Esophagus squamous epithelium (tissue), 5 donors: Measurements from ENCODE around the gene AGBL5. TPM values are rescaled to one million over a fixed set of nuclear protein-coding genes. Genes with fewer than 3 reads are reported as not detected.
A peak's percentile ranks its signal among the peaks of the same experiment; 100 is the strongest.

Source experiments
- DNase-seq: peaks from one replicate; lab custom pipeline; 2025; lab: John Stamatoyannopoulos, UW
- H3K27ac ChIP-seq, 4 donors: fragments of 200-600 bp; sonication (generic); one replicate each; pipeline ENCODE4 v1.5.1; 2016 to 2019; ENCODE audit warnings: mild to moderate bottlenecking in 1 of 4
- H3K27me3 ChIP-seq, 4 donors: fragments of 200-600 bp; sonication (generic); 1 replicate in 3 of 4; 2 replicates in 1 of 4; pipeline versions ENCODE4 v1.5.1 to v1.6.0; 2017 to 2021; ENCODE audit warnings: antibody characterized with exemption in 1 of 4
- H3K36me3 ChIP-seq, 3 donors: fragments of 200-600 bp; sonication (generic); one replicate each; pipeline ENCODE4 v1.5.1; 2016 to 2019
- H3K4me1 ChIP-seq, 3 donors: fragments of 200-600 bp; sonication (generic); one replicate each; pipeline ENCODE4 v1.5.1; 2017 to 2019
- H3K4me3 ChIP-seq, 4 donors: fragments of 200-600 bp; sonication (generic); 1 replicate in 3 of 4; 2 replicates in 1 of 4; pipeline ENCODE4 v1.5.1; 2016 to 2019; ENCODE audit warnings: mild to moderate bottlenecking in 2 of 4, moderate library complexity in 1 of 4
- H3K9me3 ChIP-seq, 3 donors: fragments of 200-600 bp; sonication (generic); one replicate each; pipeline ENCODE4 v1.5.1; 2016 to 2019
- POLR2A ChIP-seq, 4 donors: fragments of 450-650 bp; IDR thresholded peaks; one replicate each; pipeline ENCODE4 v1.6.1; 2017; ENCODE audit warnings: antibody characterized with exemption in 4 of 4, mild to moderate bottlenecking in 4 of 4, moderate library complexity in 3 of 4
- WGBS, 2 donors: methylation state at CpG; one replicate each; pipeline ENCODE4 v1.1.5; 2018; 5-methylcytosine and 5-hydroxymethylcytosine counted together
- intact Hi-C: fragments of 100-400 bp; cut with DNase I; formaldehyde crosslinking; loops from one replicate; pipeline ENCODE4 v1.15.0; 2022
- total RNA-seq, 4 donors: library from RNA; depleted of rRNA; stranded (reverse); fragments of >200 nt; gene quantifications; one replicate each; pipeline ENCODE4 v1.1.0, GENCODE V29; 2016
- TF ChIP-seq, protein P1 (sequence below), 6 experiments: fragments of 450-650 bp in 4 of 6; fragments of 200-600 bp in 2 of 6; sonication (generic) in 2 of 6; IDR thresholded peaks; one replicate each; pipeline ENCODE4 v1.5.1; 2016 to 2019; ENCODE audit warnings: antibody characterized with exemption in 6 of 6, mild to moderate bottlenecking in 4 of 6, moderate library complexity in 4 of 6
- donor health status: DM: yes; HTN: yes; CAD: no.

Gene AGBL5
- total RNA-seq, 4 donors from 2014 or later, result 4.7 to 12.4 (median 9.6) TPM

DNA sequence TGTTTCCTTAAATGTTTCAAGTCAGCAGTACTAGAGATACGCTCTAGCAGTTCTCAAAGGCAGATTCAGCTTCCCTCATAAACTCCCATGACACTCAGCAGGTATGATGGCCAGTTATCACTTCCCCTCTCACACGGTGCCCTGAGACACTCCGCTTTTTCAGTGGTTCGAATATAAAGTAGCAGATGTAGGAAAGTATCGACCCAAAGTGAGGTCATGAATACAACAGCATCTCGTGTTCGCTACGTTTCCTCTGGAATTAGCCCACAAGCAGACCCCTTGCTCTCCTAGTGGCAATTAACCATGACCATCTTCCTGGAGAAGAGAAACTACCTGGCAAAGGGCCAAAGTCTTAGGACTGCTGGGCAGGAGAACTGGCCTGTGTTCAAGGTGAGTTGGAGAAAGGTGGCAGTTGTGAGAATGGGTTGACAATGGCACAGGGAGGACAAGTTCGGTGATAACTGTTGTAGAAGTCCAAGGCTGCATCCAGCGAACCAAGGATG lies 9.3 kb upstream of the AGBL5 start:
- H3K27ac ChIP-seq, result no peak overlapping the region
- no peak for DNase-seq
- H3K36me3 ChIP-seq, result peaks cover 39 to 48% (median 40%) of the 10 kb centered on the region in 3 donors
- H3K4me3 ChIP-seq, result no peak overlapping the region
- H3K4me1 ChIP-seq, result no peaks in the 10 kb centered on the region
- WGBS, 2 donors, result 66 to 88% methylated on average over 10 of the region's 10 CpGs
- intact Hi-C loops, result no loop called here
- TF ChIP-seq, protein P1, sequence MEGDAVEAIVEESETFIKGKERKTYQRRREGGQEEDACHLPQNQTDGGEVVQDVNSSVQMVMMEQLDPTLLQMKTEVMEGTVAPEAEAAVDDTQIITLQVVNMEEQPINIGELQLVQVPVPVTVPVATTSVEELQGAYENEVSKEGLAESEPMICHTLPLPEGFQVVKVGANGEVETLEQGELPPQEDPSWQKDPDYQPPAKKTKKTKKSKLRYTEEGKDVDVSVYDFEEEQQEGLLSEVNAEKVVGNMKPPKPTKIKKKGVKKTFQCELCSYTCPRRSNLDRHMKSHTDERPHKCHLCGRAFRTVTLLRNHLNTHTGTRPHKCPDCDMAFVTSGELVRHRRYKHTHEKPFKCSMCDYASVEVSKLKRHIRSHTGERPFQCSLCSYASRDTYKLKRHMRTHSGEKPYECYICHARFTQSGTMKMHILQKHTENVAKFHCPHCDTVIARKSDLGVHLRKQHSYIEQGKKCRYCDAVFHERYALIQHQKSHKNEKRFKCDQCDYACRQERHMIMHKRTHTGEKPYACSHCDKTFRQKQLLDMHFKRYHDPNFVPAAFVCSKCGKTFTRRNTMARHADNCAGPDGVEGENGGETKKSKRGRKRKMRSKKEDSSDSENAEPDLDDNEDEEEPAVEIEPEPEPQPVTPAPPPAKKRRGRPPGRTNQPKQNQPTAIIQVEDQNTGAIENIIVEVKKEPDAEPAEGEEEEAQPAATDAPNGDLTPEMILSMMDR (IDR thresholded peaks at IDR 0.05), result no peak
- TF ChIP-seq POLR2A (IDR thresholded peaks at IDR 0.05), result no peak
- no peaks in the 10 kb centered on the region for H3K27me3 ChIP-seq
- H3K9me3 ChIP-seq, result no peaks in the 10 kb centered on the region

DNA sequence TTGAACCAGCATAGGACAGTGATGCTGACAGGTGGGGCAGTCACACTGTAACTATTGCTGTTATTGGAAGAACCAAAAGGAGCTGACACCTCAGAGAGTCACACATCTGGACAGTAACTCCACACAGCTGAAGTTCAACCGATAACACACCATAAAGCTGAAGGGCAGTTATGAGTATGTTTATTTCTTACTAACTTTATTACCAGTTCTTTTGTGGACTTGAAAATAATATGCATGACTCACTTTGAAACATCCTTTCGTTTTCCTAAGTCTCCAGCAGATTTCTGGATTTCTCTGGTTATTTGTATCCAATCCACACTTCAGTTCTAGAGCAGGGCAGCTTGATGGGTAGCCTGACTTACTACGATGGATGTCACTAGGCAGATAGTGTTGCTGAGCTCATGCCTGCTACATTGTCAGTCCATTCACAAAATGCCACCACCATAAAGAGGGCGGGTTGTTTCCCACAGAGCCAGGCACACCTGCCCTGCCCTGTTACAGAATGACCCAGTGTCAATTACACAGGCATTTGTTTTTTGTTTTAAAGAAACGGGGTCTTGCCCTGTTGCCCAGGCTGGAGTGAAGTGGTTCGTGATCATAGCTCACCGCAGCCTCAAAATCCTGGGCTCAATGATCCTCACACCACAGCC lies 8.4 kb upstream of the AGBL5 start:
- Histone ChIP-seq H3K4me3 (no peak overlapping the region), H3K36me3 (peaks cover 30 to 39% (median 31%) of the 10 kb centered on the region in 3 donors), H3K9me3 (no peaks in the 10 kb centered on the region), H3K4me1 (no peaks in the 10 kb centered on the region), H3K27me3 (no peaks in the 10 kb centered on the region), H3K27ac (no peak overlapping the region)
- DNase-seq, result no peak
- intact Hi-C loops, result no loop called here
- WGBS, 2 donors, result 84 to 86% methylated on average over 6 to 7 of the region's 7 CpGs
- no peak for TF ChIP-seq POLR2A (IDR thresholded peaks at IDR 0.05)
- TF ChIP-seq, protein P1 (IDR thresholded peaks at IDR 0.05), result no peak

DNA sequence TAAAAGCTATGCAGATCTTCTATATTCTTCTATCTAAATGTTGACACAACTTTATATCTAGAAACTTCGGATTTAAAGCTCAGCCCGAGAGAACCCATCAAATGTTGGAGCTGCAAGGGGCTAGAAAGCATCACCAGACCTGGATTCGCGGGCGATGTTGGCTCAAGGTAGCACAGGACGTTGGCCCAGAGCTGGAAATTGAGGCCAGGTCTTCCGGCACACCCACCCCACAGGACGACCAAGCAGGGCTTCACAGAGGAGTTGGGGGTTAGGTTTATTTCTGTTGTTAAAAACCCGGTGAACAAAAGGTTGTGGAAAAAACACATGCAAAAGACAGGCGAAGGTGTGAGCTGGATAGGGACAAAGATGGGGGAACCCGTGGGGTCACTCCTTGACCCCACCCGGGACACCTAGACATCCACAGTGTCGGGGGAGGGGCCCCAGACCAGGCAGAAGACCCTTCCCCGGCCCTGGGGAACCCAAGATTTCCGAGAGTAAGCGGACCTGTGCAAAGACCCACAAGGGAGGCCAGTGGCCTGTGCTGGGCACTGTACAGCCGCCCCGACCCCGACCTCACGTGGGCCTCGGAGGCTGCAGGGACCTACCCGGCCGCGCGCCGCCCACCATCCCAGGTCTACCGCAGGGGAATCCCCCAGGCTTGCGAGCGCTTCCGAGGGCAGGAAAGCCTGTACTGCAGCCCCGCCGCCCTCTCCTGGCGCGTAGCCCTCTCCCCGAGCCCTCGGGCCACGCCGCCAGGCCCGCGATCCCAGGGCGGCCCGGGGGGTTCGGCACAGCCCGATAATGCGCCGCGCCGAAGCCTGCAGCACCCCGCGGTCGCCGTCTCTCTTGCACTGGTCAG lies 1.8 kb upstream of the AGBL5 start:
- peaks cover 11 to 34% (median 13%) of the 10 kb centered on the region in 3 donors for H3K4me1 ChIP-seq
- H3K36me3 ChIP-seq, result peaks cover 1 to 14% (median 8%) of the 10 kb centered on the region in 3 donors
- intact Hi-C loops, result no loop called here
- no peaks in the 10 kb centered on the region for H3K27me3 ChIP-seq
- no peak for TF ChIP-seq POLR2A (IDR thresholded peaks at IDR 0.05)
- TF ChIP-seq, protein P1 (IDR thresholded peaks at IDR 0.05), result no peak
- DNase-seq, result no peak
- H3K4me3 ChIP-seq, result peak overlapping the region; percentile 77 to 99 (median 96)
- WGBS, 2 donors, result 4 to 17% methylated on average over 18 to 37 of the region's 52 CpGs
- peak overlapping the region; percentile 87 to 96 (median 93) for H3K27ac ChIP-seq
- H3K9me3 ChIP-seq, result no peaks in the 10 kb centered on the region

DNA sequence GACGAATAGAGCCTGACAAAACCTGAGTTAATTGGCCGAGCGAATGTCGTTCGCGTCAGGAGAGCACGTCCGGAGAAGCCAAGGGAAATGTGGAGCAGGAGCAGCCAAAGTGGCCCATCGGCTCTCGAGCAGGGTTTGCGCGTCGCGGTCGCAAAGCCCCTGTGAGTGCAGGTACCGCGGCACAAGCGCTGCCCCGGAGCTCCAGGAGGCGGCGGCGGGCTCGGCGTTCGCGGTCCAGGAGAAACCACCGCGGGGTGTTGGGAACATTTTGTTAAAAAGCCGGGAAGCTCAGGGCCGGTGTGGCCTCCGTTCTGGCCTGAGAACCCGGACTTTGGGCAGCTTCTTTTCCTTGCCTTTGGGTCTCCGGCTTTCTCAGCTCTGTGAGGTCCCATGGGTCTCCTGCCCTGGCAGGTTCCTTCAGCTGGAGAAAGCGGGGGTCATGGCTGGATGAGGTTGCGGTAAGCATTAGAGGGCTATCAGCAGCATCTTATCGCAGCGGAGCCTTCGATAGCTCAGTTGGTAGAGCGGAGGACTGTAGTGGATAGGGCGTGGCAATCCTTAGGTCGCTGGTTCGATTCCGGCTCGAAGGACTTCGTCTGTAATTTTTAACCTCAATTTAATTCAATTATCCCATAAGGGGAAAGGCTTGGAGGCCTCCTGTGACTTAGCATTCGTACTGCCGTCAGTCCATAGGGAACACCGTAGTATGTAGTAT lies 1.0 kb upstream of the AGBL5 start:
- intact Hi-C loops, result no loop called here
- Histone ChIP-seq H3K27me3 (no peaks in the 10 kb centered on the region), H3K36me3 (peaks cover 9 to 22% (median 9%) of the 10 kb centered on the region in 3 donors), H3K9me3 (no peaks in the 10 kb centered on the region), H3K4me3 (peak overlapping the region; percentile 77 to 99 (median 96)), H3K4me1 (peaks cover 11 to 34% (median 13%) of the 10 kb centered on the region in 3 donors), H3K27ac (peak overlapping the region; percentile 87 to 96 (median 93))
- peak; percentile 20 for DNase-seq
- peak in 1 of 4 donors; percentile 8 for TF ChIP-seq POLR2A (IDR thresholded peaks at IDR 0.05)
- TF ChIP-seq, protein P1 (IDR thresholded peaks at IDR 0.05), result peak in 4 of 6 experiments; percentile 40 to 64 (median 48)
- WGBS, 2 donors, result 0% methylated on average over 8 to 11 of the region's 48 CpGs
